ENCODE data around the gene TCF25. TPM values are rescaled to one million over a fixed set of nuclear protein-coding genes. Genes with fewer than 3 reads are reported as not detected.
"Not testable (repeated sequence)": the region's sequence is repeated elsewhere in the genome, so short reads cannot be mapped to it uniquely, and the experiment has no call there.

TCF25 gene
- total RNA-seq, 3 donors from 2014 or later = 169 to 243 (median 176) TPM

DNA sequence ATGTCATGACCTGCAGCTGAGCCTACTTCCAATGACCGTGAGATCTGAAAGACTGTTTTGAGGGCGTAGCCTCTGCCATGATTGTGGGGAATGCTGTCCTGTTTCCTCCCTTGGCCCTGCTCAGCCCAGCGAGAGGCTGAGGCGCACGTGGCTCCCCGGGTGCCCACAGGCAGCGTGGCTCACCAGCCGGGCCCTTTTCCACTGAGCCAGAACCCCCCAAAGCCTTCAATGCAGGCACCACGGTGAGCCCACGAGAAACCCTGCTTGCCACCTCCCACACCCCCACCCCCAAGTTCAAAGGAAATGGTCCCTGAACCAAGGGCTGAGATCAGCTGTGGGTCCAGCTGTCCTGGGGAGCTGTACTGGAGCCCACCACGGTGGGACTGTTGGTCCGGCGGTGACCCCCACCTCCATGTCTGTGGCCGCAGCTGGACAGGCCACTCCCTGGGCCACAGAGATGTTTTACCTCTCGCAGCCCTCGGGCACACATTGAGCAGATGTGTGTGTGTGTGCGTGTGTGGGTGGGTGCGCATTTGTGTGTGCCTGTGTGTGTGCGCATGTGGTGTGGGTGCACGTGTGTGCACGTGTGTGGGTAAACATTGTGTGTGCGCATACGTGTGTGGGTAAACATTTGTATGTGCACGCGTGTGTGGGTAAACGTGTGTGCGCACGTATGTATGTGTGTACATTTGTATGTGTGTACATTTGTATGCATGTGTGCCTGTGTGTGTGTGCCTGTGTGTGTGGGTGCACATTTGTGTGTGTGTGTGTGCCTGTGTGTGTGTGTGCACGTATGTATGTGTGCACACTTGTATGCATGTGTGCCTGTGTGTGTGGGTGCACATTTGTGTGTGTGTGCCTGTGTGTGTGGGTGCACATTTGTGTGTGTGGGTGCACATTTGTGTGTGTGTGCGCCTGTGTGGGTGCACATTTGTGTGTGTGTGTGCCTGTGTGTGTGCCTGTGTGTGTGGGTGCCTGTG is 40.3 kb downstream of the TCF25 start:
- DNase-seq (ENCODE audit: low spot score in 2 of 2) = no peak
- H3K27ac ChIP-seq = no peak overlapping the region
- H3K9me3 ChIP-seq = no peaks in the 10 kb centered on the region
- intact Hi-C loops (cut with DNase I; ENCODE audit: low total_unique reads) = no loop called here
- TF ChIP-seq, protein P1, sequence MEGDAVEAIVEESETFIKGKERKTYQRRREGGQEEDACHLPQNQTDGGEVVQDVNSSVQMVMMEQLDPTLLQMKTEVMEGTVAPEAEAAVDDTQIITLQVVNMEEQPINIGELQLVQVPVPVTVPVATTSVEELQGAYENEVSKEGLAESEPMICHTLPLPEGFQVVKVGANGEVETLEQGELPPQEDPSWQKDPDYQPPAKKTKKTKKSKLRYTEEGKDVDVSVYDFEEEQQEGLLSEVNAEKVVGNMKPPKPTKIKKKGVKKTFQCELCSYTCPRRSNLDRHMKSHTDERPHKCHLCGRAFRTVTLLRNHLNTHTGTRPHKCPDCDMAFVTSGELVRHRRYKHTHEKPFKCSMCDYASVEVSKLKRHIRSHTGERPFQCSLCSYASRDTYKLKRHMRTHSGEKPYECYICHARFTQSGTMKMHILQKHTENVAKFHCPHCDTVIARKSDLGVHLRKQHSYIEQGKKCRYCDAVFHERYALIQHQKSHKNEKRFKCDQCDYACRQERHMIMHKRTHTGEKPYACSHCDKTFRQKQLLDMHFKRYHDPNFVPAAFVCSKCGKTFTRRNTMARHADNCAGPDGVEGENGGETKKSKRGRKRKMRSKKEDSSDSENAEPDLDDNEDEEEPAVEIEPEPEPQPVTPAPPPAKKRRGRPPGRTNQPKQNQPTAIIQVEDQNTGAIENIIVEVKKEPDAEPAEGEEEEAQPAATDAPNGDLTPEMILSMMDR (IDR thresholded peaks at IDR 0.05) = no peak
- no peak for TF ChIP-seq POLR2AphosphoS5 (IDR thresholded peaks at IDR 0.05)
- TF ChIP-seq POLR2A (IDR thresholded peaks at IDR 0.05) = no peak
- peaks cover 7 to 12% of the 10 kb centered on the region in 2 donors for H3K4me1 ChIP-seq
- H3K36me3 ChIP-seq = no peaks in the 10 kb centered on the region
- H3K4me3 ChIP-seq = no peak overlapping the region
- H3K27me3 ChIP-seq = no peaks in the 10 kb centered on the region

- H3K9me3 ChIP-seq; DNase-seq (ENCODE audit: low spot score in 2 of 2); H3K36me3 ChIP-seq; H3K27me3 ChIP-seq; H3K27ac ChIP-seq; H3K4me3 ChIP-seq; intact Hi-C loops (cut with DNase I; ENCODE audit: low total_unique reads): not testable (repeated sequence)
- H3K4me1 ChIP-seq = peaks cover 8 to 13% of the 10 kb centered on the region in 2 donors
Observed at GRCh38 chr16:89914642-89915285, 41.4 kb downstream of the TCF25 start.

DNA sequence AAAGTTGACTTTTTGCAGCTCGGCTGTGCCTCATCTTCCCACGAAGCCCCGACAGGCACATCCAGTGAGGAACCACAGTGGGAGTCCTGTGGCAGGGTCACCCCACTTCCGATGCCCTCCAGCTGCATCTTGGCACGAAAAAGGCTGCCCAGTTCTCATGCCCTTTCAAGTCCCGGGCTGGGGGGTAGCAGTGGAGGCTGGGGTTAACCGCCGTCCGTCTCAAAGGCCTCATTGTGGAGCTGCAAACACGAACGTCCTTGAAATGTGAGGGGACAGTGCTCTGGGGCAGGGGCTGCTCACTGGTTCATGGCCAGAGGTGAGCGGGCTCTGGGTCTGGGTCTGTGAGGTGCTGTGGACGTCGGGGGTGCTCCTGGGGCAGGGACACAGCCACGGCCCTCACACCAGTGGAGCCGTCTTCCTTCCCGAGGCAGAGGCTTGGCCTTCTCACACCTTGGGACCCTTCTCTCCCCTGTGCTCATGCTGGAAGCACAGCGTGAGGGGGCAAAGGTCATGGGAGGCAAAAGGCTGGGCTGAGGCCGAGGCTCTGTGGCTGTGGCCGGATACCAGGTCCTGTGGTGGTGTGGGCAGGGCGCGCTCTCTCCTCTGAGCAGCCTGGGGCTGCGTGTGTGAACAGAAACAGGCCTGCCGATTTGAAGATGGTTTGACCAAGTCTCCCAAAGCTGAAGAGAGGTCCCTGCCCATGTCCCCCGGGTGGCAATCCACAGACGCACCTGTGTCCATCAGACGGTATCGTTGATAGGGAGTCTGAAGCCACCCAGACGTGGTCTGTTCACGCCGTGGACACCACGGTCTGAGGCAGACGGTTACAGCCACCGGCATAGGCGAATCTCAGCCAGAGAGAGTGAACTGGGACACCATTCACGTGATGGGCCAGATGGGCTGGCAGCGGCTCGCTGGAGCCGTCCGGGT is 42.2 kb downstream of the TCF25 start:
- Histone ChIP-seq H3K9me3 (no peaks in the 10 kb centered on the region), H3K36me3 (no peaks in the 10 kb centered on the region), H3K27me3 (no peaks in the 10 kb centered on the region), H3K4me3 (no peak overlapping the region), H3K4me1 (peaks cover 8 to 13% of the 10 kb centered on the region in 2 donors), H3K27ac (no peak overlapping the region)
- no peak for TF ChIP-seq POLR2A (IDR thresholded peaks at IDR 0.05)
- TF ChIP-seq POLR2AphosphoS5 (IDR thresholded peaks at IDR 0.05) = no peak
- TF ChIP-seq, protein P1 (IDR thresholded peaks at IDR 0.05) = no peak
- intact Hi-C loops (cut with DNase I; ENCODE audit: low total_unique reads) = no loop called here
- DNase-seq (ENCODE audit: low spot score in 2 of 2) = no peak

GRCh38 chr16:89917773-89918452 is 44.5 kb downstream of the TCF25 start:
- TF ChIP-seq POLR2AphosphoS5 (IDR thresholded peaks at IDR 0.05) (peak; percentile 42 to 87 (median 58)), POLR2A (IDR thresholded peaks at IDR 0.05) (no peak)
- TF ChIP-seq, protein P1 (IDR thresholded peaks at IDR 0.05) = no peak
- intact Hi-C loops (cut with DNase I; ENCODE audit: low total_unique reads) = no loop called here
- H3K27me3 ChIP-seq = peaks cover 0 to 4% of the 10 kb centered on the region in 2 donors
- H3K4me1 ChIP-seq = peaks cover 12 to 13% of the 10 kb centered on the region in 2 donors
- H3K36me3 ChIP-seq = no peaks in the 10 kb centered on the region
- DNase-seq (ENCODE audit: low spot score in 2 of 2) = peak in 1 of 2 donors; percentile 56
- H3K9me3 ChIP-seq = no peaks in the 10 kb centered on the region
- H3K4me3 ChIP-seq = peak overlapping the region; percentile 24 to 66 (median 41)
- no peak overlapping the region for H3K27ac ChIP-seq
